ENCODE results near the gene QSOX2. TPM values are rescaled to one million over a fixed set of nuclear protein-coding genes. Genes with fewer than 3 reads are reported as not detected.

QSOX2 gene
- total RNA-seq, 1 experiment from 2014 or later = 40.0 TPM

DNA sequence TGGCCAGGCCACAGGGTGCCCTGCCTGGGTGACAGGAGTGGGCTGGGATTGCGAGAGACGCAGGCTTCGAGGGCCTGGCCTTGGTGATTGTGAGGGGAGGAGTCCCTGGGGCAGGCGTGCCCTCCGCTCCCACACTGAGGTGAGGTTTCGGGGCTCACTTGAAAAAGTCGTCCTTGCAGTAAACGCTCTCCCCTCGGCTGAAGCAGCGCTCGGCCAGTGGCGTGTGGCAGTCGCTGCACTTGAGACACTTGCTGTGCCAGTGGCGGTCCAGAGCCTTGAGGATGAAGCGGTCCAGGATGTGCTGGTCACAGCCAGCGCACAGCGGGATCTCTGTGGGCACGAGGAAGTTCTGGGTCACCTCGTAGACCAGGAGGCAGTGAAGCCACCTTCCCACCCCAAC, 45.2 kb downstream of the QSOX2 start:
- ATAC-seq (no peak), DNase-seq (ENCODE audit: low read depth, low spot score) (no peak)
- Histone ChIP-seq H3K27me3 (ENCODE audit: control insufficient read depth, insufficient read depth, low read length) (no peaks in the 10 kb centered on the region), H3K4me3 (ENCODE audit: low read depth in 2 of 2, low read length in 2 of 2) (no peak overlapping the region), H3K4me1 (ENCODE audit: control insufficient read depth, insufficient read depth, low read length) (peaks cover 2% of the 10 kb centered on the region; the same call in 1 of the 2 replicates), H3K27ac (ENCODE audit: low read length) (no peak overlapping the region), H3K9me3 (ENCODE audit: control insufficient read depth, insufficient read depth, low read depth, low read length) (no peaks in the 10 kb centered on the region), H3K36me3 (ENCODE audit: control insufficient read depth, insufficient read depth, low read length) (no peaks in the 10 kb centered on the region)
- in situ Hi-C loops (cut with HindIII; ENCODE audit: low pct_unique_long_range_greater_than_20kb, low sequenced_read_pairs) (no loop called here), intact Hi-C loops (cut with micrococcal nuclease; ENCODE audit: unreplicated experiment) (no loop called here)
- TF ChIP-seq, protein P1, sequence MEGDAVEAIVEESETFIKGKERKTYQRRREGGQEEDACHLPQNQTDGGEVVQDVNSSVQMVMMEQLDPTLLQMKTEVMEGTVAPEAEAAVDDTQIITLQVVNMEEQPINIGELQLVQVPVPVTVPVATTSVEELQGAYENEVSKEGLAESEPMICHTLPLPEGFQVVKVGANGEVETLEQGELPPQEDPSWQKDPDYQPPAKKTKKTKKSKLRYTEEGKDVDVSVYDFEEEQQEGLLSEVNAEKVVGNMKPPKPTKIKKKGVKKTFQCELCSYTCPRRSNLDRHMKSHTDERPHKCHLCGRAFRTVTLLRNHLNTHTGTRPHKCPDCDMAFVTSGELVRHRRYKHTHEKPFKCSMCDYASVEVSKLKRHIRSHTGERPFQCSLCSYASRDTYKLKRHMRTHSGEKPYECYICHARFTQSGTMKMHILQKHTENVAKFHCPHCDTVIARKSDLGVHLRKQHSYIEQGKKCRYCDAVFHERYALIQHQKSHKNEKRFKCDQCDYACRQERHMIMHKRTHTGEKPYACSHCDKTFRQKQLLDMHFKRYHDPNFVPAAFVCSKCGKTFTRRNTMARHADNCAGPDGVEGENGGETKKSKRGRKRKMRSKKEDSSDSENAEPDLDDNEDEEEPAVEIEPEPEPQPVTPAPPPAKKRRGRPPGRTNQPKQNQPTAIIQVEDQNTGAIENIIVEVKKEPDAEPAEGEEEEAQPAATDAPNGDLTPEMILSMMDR (IDR thresholded peaks at IDR 0.05) = no peak
- TF ChIP-seq POLR2AphosphoS5 (IDR thresholded peaks at IDR 0.05; ENCODE audit: low read depth, low read length) (no peak), TCF7L2 (IDR thresholded peaks at IDR 0.05; ENCODE audit: low read depth, low read length) (no peak), SIN3A (IDR thresholded peaks at IDR 0.05; ENCODE audit: borderline replicate concordance, insufficient read depth, low read depth, low read length) (no peak)
- TF ChIP-seq, protein P2, sequence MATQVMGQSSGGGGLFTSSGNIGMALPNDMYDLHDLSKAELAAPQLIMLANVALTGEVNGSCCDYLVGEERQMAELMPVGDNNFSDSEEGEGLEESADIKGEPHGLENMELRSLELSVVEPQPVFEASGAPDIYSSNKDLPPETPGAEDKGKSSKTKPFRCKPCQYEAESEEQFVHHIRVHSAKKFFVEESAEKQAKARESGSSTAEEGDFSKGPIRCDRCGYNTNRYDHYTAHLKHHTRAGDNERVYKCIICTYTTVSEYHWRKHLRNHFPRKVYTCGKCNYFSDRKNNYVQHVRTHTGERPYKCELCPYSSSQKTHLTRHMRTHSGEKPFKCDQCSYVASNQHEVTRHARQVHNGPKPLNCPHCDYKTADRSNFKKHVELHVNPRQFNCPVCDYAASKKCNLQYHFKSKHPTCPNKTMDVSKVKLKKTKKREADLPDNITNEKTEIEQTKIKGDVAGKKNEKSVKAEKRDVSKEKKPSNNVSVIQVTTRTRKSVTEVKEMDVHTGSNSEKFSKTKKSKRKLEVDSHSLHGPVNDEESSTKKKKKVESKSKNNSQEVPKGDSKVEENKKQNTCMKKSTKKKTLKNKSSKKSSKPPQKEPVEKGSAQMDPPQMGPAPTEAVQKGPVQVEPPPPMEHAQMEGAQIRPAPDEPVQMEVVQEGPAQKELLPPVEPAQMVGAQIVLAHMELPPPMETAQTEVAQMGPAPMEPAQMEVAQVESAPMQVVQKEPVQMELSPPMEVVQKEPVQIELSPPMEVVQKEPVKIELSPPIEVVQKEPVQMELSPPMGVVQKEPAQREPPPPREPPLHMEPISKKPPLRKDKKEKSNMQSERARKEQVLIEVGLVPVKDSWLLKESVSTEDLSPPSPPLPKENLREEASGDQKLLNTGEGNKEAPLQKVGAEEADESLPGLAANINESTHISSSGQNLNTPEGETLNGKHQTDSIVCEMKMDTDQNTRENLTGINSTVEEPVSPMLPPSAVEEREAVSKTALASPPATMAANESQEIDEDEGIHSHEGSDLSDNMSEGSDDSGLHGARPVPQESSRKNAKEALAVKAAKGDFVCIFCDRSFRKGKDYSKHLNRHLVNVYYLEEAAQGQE (IDR thresholded peaks at IDR 0.05; ENCODE audit: insufficient read depth in 1 of 2, low read depth in 2 of 2, low read length in 1 of 2) = no peak
- no TSS peak for BruUV-seq (replicated peaks)
- ChIA-PET CTCF (no interaction called here), POLR2A (no interaction called here)

DNA sequence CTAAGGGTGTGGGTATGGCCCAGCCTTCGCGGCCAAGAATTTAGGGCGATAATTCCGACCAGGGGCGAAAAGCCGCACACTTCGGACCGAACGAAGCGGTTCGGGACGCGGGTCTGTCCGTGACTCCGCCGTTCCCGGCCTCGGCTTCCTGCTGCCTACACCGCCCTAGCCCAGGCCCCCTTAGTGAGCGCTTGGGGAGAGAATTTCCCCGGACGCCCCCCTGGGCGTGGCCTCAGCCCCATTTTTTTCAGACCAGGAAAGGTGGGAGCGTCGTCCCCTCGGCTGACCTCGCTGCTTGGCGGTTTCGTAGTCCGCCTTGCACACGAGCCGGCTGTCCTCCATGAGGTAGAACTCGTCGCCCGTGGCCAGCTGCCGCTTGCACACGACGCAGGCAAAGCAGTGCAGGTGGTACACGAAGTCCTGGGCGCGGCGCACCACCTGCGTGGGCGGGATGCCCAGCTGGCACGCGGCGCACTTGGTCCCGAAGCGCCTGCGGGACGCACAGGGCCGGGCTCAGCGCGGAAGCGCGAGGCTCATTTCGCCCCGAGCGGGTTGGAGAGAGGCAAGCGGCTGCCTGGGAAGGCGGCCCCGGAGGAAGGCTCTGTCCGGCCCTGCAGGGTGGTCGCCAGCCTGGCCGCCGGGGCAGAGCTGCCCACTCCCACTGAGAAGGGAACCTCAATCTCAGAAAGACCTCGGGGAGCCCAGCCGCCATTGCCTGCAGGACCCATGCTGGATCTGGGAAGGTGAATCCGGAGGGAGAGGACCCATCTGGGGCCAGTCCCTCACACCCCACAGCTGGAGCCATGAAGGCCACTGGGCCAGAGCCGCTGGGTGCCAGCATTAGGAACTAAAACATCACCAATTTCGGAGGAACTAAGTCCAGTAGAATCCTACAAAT, 46.0 kb downstream of the QSOX2 start:
- no TSS peak for BruUV-seq (replicated peaks)
- intact Hi-C loops (cut with micrococcal nuclease; ENCODE audit: unreplicated experiment) (no loop called here), in situ Hi-C loops (cut with HindIII; ENCODE audit: low pct_unique_long_range_greater_than_20kb, low sequenced_read_pairs) (no loop called here)
- Histone ChIP-seq H3K4me1 (ENCODE audit: control insufficient read depth, insufficient read depth, low read length) (peaks cover 2% of the 10 kb centered on the region; the same call in 1 of the 2 replicates), H3K27ac (ENCODE audit: low read length) (no peak overlapping the region), H3K36me3 (ENCODE audit: control insufficient read depth, insufficient read depth, low read length) (no peaks in the 10 kb centered on the region), H3K4me3 (ENCODE audit: low read depth in 2 of 2, low read length in 2 of 2) (no peak overlapping the region), H3K27me3 (ENCODE audit: control insufficient read depth, insufficient read depth, low read length) (no peaks in the 10 kb centered on the region; the same call in 1 of the 2 replicates), H3K9me3 (ENCODE audit: control insufficient read depth, insufficient read depth, low read depth, low read length) (no peaks in the 10 kb centered on the region)
- no peak for DNase-seq (ENCODE audit: low read depth, low spot score)
- CTCF ChIA-PET = no interaction called here
- no peak for ATAC-seq
- TF ChIP-seq, protein P2 (IDR thresholded peaks at IDR 0.05; ENCODE audit: insufficient read depth in 1 of 2, low read depth in 2 of 2, low read length in 1 of 2) = no peak
- TF ChIP-seq TCF7L2 (IDR thresholded peaks at IDR 0.05; ENCODE audit: low read depth, low read length) (no peak), SIN3A (IDR thresholded peaks at IDR 0.05; ENCODE audit: borderline replicate concordance, insufficient read depth, low read depth, low read length) (no peak), POLR2AphosphoS5 (IDR thresholded peaks at IDR 0.05; ENCODE audit: low read depth, low read length) (no peak)
- TF ChIP-seq, protein P1 (IDR thresholded peaks at IDR 0.05) = no peak
- POLR2A ChIA-PET = no interaction called here

Data from Panc1 (cell line).